Activated T-cell treated with anti-CD3 and anti-CD28 coated beads, Interleukin-2, amount 50 U/mL, for 48 hours (primary cell): ENCODE results near the gene BCAS1.
A peak's percentile ranks its signal among the peaks of the same experiment; 100 is the strongest.

Source experiments
- DNase-seq, 2 experiments: peaks; one replicate each; pipeline ENCODE4 v3.0.0-alpha.2; 2020

Gene BCAS1

DNA sequence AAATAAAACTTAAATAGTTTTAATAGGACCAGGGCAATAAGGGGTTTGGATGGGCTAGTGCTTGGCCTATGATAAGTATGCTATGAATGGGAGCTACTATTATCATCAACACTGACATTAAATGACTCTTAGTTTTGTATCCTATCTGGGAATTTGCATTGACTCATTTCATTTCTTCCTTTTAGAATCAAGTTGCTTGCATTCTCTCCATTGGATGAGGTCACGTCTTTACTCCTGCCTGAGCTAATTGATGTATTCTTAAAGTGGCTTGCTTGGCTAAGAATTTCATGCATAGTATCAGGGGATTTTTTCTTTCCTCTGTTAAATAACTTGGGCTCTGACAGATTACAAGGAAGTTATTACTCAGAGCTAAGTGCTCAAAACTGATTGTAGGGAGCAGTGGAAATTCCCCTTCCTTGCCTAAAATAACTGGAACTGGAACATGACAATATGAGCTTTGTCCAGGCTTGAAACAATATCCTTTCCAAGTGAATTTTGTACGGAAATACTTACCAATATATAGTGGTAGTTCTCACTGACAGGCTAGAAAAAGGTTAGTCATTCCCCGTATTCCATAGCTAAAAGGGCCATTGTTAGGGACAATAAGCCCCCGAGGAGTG, 169.9 kb downstream of the BCAS1 start:
- no peak for DNase-seq

DNA sequence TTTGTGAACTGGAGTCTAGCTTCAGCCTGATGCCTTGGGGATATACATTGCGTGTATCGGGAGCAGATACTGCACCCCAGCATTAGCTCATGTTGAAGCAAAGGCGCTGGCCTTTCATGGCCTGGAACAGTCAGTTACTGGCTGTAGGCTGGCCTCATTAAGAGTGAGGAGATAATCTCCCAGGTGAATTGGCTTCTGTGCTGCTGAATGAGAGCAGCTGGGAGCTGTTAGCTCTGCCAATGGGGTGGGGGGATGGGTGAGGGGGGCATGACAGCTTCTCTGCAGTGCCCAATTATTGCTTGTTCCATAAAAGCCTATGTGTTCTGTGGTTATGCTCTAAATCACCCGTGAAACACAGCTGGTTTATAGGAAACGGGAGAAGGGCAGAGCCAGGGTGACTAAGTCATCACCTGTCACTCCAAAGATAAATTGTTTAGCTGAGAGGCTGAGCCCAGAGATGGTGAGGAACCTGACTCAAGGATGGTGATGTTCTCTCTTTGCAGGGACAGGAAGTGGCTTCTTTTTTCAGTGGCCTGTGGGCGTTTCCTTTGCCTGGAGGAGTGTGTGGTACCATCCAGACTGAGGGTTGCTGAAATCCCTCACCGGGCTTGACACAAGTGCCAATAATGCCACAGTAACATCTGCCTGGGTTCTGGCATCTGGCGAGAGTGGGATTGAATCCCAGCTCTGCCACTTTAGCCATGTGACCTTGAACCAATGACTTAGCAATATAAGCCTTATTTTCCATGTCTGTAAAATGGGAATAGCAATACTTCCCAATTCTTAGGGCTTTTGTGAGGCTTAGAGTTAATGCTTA, 170.8 kb downstream of the BCAS1 start:
- peak; percentile 81 to 84 for DNase-seq

GRCh38 chr20:53898556-53898931, 171.8 kb downstream of the BCAS1 start:
- no peak for DNase-seq

- DNase-seq: no peak
These were observed 172.4 kb downstream of the BCAS1 start for GRCh38 chr20:53897884-53898555.

- no peak for DNase-seq
These were observed 173.7 kb downstream of the BCAS1 start for GRCh38 chr20:53896647-53897046.

- DNase-seq: no peak
These were observed 174.4 kb downstream of the BCAS1 start for GRCh38 chr20:53896041-53896440.

DNA sequence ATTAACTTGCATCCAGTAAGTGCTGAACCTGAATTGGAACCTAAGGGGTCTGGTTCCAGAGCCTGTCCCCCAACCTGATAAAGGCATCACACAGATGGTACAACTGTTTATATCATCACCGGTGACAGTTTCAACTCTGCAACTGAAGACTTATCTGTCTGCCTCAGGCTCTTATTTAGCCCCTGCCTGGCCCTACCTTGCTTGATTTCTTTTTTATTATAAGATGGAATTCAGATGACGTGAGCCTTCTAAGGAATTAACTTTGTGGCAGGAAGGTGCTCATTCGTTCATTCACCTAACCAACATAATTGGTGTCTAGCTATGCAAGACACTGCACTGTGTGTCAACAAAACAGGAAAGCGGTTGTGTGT, 175.0 kb downstream of the BCAS1 start:
- DNase-seq: no peak

- no peak for DNase-seq
These were observed 175.5 kb downstream of the BCAS1 start for GRCh38 chr20:53894707-53895384.
